Progenitor cell of endocrine pancreas (in vitro differentiated cells): ENCODE measurements around the gene CAMK1D. TPM values are rescaled to one million over a fixed set of nuclear protein-coding genes. Genes with fewer than 3 reads are reported as not detected.
"Not testable (repeated sequence)": the region's sequence is repeated elsewhere in the genome, so short reads cannot be mapped to it uniquely, and the experiment has no call there.

Source experiments
- DNase-seq: peaks from one replicate; pipeline ENCODE4 v3.0.0; 2021; ENCODE audit warnings: low spot score; ENCODE audit not compliant: unreplicated experiment
- H3K27ac Mint-ChIP-seq: 2 replicates; pipeline ENCODE4 v1.8.0; 2021; ENCODE audit warnings: mild to moderate bottlenecking, moderate library complexity, mixed read lengths
- H3K27me3 Mint-ChIP-seq: 2 replicates; pipeline ENCODE4 v1.8.0; 2021; ENCODE audit warnings: mixed read lengths
- H3K36me3 Mint-ChIP-seq: 2 replicates; pipeline ENCODE4 v1.8.0; 2022; ENCODE audit warnings: mixed read lengths; ENCODE audit not compliant: insufficient read depth
- H3K4me1 Mint-ChIP-seq: 2 replicates; pipeline ENCODE4 v1.8.0; 2021; ENCODE audit warnings: low read depth, mixed read lengths
- H3K4me3 Mint-ChIP-seq: 2 replicates; pipeline ENCODE4 v1.8.0; 2021; ENCODE audit warnings: low read depth, mild to moderate bottlenecking, moderate library complexity, mixed read lengths
- H3K9me3 Mint-ChIP-seq: 2 replicates; pipeline ENCODE4 v1.8.0; 2021; ENCODE audit warnings: low read depth, mixed read lengths
- total RNA-seq: library from RNA; stranded (reverse); gene quantifications from 2 replicates; pipeline ENCODE4 v1.2.1, GENCODE V29; 2021
- TF ChIP-seq, protein P1 (sequence below): fragments of 200-600 bp; sonication (generic); IDR thresholded peaks from one replicate; pipeline ENCODE4 v1.5.0; 2021; ENCODE audit warnings: antibody characterized with exemption, mild to moderate bottlenecking; ENCODE audit not compliant: unreplicated experiment

CAMK1D gene
- total RNA-seq, 1 donor from 2014 or later, result 10.8 TPM

- H3K4me3 Mint-ChIP-seq, result no peak overlapping the region
- peaks cover 15% of the 10 kb centered on the region for H3K4me1 Mint-ChIP-seq
- H3K36me3 Mint-ChIP-seq, result no peaks in the 10 kb centered on the region
- H3K27ac Mint-ChIP-seq, result no peak overlapping the region
- peaks cover 62% of the 10 kb centered on the region for H3K27me3 Mint-ChIP-seq
- TF ChIP-seq, protein P1, sequence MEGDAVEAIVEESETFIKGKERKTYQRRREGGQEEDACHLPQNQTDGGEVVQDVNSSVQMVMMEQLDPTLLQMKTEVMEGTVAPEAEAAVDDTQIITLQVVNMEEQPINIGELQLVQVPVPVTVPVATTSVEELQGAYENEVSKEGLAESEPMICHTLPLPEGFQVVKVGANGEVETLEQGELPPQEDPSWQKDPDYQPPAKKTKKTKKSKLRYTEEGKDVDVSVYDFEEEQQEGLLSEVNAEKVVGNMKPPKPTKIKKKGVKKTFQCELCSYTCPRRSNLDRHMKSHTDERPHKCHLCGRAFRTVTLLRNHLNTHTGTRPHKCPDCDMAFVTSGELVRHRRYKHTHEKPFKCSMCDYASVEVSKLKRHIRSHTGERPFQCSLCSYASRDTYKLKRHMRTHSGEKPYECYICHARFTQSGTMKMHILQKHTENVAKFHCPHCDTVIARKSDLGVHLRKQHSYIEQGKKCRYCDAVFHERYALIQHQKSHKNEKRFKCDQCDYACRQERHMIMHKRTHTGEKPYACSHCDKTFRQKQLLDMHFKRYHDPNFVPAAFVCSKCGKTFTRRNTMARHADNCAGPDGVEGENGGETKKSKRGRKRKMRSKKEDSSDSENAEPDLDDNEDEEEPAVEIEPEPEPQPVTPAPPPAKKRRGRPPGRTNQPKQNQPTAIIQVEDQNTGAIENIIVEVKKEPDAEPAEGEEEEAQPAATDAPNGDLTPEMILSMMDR, result no peak
- no peaks in the 10 kb centered on the region for H3K9me3 Mint-ChIP-seq
- DNase-seq, result no peak
Observed at GRCh38 chr10:12355384-12355783, 6.0 kb downstream of the CAMK1D start.

- peaks cover 11% of the 10 kb centered on the region for H3K4me1 Mint-ChIP-seq
Observed at GRCh38 chr10:12357525-12358151, 8.3 kb downstream of the CAMK1D start.

DNA sequence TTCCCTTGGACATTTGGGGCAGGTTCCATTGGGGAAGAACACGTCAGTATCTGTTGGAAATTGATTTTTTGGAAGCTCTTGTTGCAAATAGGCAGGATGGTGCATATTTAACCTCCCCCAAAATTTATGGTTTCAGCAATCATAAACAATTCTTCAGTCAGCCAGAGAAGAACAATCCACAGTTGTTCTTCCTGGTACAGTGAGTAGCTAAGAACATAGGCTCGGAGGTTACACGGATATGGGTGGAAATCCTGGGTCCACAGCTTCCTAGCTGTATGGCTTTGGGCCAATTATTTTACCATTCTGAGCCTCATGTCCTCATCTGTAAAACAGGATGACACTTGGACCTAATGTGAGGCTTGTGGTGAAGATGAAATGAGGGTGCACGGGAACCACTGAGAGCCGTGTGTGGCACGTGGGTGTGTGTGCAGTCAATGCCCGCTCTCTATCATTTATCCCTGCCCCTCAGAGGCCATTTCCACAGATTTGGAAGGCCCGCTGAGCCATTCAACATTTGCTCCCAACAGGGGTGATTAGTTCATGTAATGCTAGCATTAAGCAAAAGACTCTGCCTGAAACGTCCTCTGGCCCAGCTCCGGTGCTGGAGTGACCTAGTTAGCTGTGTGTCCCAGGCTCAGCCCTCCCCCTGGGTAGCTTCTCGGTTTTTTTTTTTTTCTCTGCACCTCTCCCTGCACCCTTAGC is 9.7 kb downstream of the CAMK1D start:
- Mint-ChIP-seq H3K9me3 (no peaks in the 10 kb centered on the region), H3K36me3 (no peaks in the 10 kb centered on the region), H3K27ac (no peak overlapping the region), H3K4me1 (peaks cover 7% of the 10 kb centered on the region), H3K27me3 (peaks cover 36% of the 10 kb centered on the region), H3K4me3 (no peak overlapping the region)
- TF ChIP-seq, protein P1, result no peak
- DNase-seq, result no peak

More at GRCh38 chr10:12357525-12358151, 8.3 kb downstream of the CAMK1D start:
- Mint-ChIP-seq H3K4me3 (no peak overlapping the region), H3K27me3 (peaks cover 49% of the 10 kb centered on the region), H3K9me3 (no peaks in the 10 kb centered on the region), H3K36me3 (no peaks in the 10 kb centered on the region), H3K27ac (no peak overlapping the region)
- DNase-seq, result no peak
- TF ChIP-seq, protein P1, result no peak

- TF ChIP-seq, protein P1, result no peak
- Mint-ChIP-seq H3K4me1 (peaks cover 7% of the 10 kb centered on the region), H3K4me3 (no peak overlapping the region), H3K27me3 (peaks cover 30% of the 10 kb centered on the region), H3K27ac (no peak overlapping the region), H3K36me3 (no peaks in the 10 kb centered on the region), H3K9me3 (no peaks in the 10 kb centered on the region)
- no peak for DNase-seq
Observed at GRCh38 chr10:12360461-12360860, 11.1 kb downstream of the CAMK1D start.

DNA sequence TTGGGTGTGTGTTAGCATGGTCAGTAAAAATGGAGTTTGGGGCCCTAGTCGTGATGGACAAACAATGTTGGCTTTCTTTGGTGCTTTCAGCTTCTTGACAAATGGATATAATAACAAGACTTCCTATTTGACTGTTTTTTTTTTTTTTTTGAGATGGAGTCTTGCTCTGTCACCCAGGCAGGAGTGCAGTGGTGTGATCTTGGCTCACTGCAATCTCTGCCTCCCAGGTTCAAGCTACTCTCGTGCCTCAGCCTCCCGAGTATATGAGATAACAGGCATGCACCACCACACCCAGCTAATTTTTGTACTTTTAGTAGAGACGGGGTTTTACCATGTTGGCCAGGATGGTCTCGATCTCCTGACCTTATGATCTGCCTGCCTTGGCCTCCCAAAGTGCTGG is 11.8 kb downstream of the CAMK1D start:
- H3K27me3 Mint-ChIP-seq, result peaks cover 27% of the 10 kb centered on the region
- not testable (repeated sequence) for H3K4me3 Mint-ChIP-seq, H3K27ac Mint-ChIP-seq, H3K9me3 Mint-ChIP-seq, H3K36me3 Mint-ChIP-seq, H3K4me1 Mint-ChIP-seq, DNase-seq

GRCh38 chr10:12364559-12364958 is 15.2 kb downstream of the CAMK1D start:
- no peak overlapping the region for H3K27ac Mint-ChIP-seq
- H3K36me3 Mint-ChIP-seq, result no peaks in the 10 kb centered on the region
- H3K27me3 Mint-ChIP-seq, result peaks cover 8% of the 10 kb centered on the region
- no peak overlapping the region for H3K4me3 Mint-ChIP-seq
- TF ChIP-seq, protein P1, result no peak
- no peak for DNase-seq
- H3K9me3 Mint-ChIP-seq, result no peaks in the 10 kb centered on the region
- H3K4me1 Mint-ChIP-seq, result no peaks in the 10 kb centered on the region
